Activated CD4-positive, alpha-beta T cell treated with anti-CD3 and anti-CD28 coated beads, Interleukin-2, amount 10 ng/mL, durations not matched to agents 24 days and 14 days (primary cell): ENCODE measurements around the gene TLNRD1. TPM values are rescaled to one million over a fixed set of nuclear protein-coding genes. Genes with fewer than 3 reads are reported as not detected.

Source experiments
- total RNA-seq: library from RNA; stranded (reverse); gene quantifications from 2 replicates; pipeline ENCODE4 v1.2.3, GENCODE V29; 2022

Gene TLNRD1
- total RNA-seq, 1 donor from 2014 or later: 25.8 TPM

Other genes starting within 250 kb of the TLNRD1 start
- gene CEMIP, start 221.6 kb upstream of the TLNRD1 start, total RNA-seq: not detected in 2 replicates
- gene MESD, start 11.1 kb upstream of the TLNRD1 start, total RNA-seq: 27.1 and 27.6 TPM in 2 replicates
- not detected in 2 replicates for gene CFAP161, start 133.3 kb downstream of the TLNRD1 start, total RNA-seq
- 93.2 and 97.2 TPM in 2 replicates for gene IL16, start 196.0 kb downstream of the TLNRD1 start, total RNA-seq